Activated CD4-positive, alpha-beta T cell treated with anti-CD3 and anti-CD28 coated beads, Interleukin-2, Interleukin-6, amounts not matched to agents 100 ng/mL and 50 ng/mL, durations not matched to agents 16 hours and 8 hours (primary cell): ENCODE measurements around the gene MTF1.
A peak's percentile ranks its signal among the peaks of the same experiment; 100 is the strongest.
"Not testable (repeated sequence)": the region's sequence is repeated elsewhere in the genome, so short reads cannot be mapped to it uniquely, and the experiment has no call there.

Experiments
- DNase-seq: peaks from one replicate; pipeline ENCODE4 v3.0.0-alpha.2; 2020

The MTF1 gene

GRCh38 chr1:37792943-37793686 lies 66.3 kb downstream of the MTF1 start:
- no peak for DNase-seq

GRCh38 chr1:37782491-37782890 lies 76.9 kb downstream of the MTF1 start:
- no peak for DNase-seq

- DNase-seq: no peak
Measured at GRCh38 chr1:37778654-37779053, 80.7 kb downstream of the MTF1 start.

GRCh38 chr1:37776946-37777516 lies 82.4 kb downstream of the MTF1 start:
- DNase-seq: no peak

GRCh38 chr1:37771440-37771839 lies 88.0 kb downstream of the MTF1 start:
- not testable (repeated sequence) for DNase-seq

GRCh38 chr1:37767488-37767887 lies 91.9 kb downstream of the MTF1 start:
- DNase-seq: no peak

- peak; percentile 25 for DNase-seq
Measured at GRCh38 chr1:37765916-37766664, 93.3 kb downstream of the MTF1 start.

- DNase-seq: no peak
Measured at GRCh38 chr1:37764888-37765441, 94.4 kb downstream of the MTF1 start, which contains the start of gene EPHA10. TSS of gene EPHA10 (minus strand) at chr1:37765120. CDS start at chr1:37765066, 54 bp downstream.

- DNase-seq: peak; percentile 59
Measured at GRCh38 chr1:37764414-37764825, 95.0 kb downstream of the MTF1 start.

- no peak for DNase-seq
Measured at GRCh38 chr1:37763791-37764413, 95.5 kb downstream of the MTF1 start.

- DNase-seq: no peak
Measured at GRCh38 chr1:37762516-37762915, 96.9 kb downstream of the MTF1 start.

GRCh38 chr1:37761416-37762095 lies 97.8 kb downstream of the MTF1 start:
- DNase-seq: no peak
